Measurements from ENCODE around the gene TMEM184A. TPM values are rescaled to one million over a fixed set of nuclear protein-coding genes. Genes with fewer than 3 reads are reported as not detected.

Gene TMEM184A
- total and polyA plus RNA-seq, 2 of the 13 experiments (the other 11 are each of a cell fraction or from before 2014, with no cell fraction given): 9.5 to 20.4 TPM

GRCh38 chr7:1569833-1570632 is 14.0 kb upstream of the TMEM184A start, which contains the start of gene PSMG3 (continued):
- TF ChIP-seq ZBTB10 (CRISPR knock-in tag; IDR thresholded peaks at IDR 0.05; ENCODE audit: borderline replicate concordance): peak; percentile 100
- no peak for TF ChIP-seq JUNB (CRISPR knock-in tag; IDR thresholded peaks at IDR 0.05; ENCODE audit: borderline replicate concordance)
- TF ChIP-seq RNF2 (conservative IDR thresholded peaks at IDR 0.05; ENCODE audit: low read depth): peak; percentile 63; the same call in 1 of the 2 replicates
- peak; percentile 86; the same call in 1 of the 2 replicates for TF ChIP-seq ZBTB44 (CRISPR knock-in tag; IDR thresholded peaks at IDR 0.05)
- TF ChIP-seq ZNF552 (CRISPR knock-in tag; IDR thresholded peaks at IDR 0.05; ENCODE audit: borderline replicate concordance): no peak; the same call in 1 of the 2 replicates
- TF ChIP-seq ZNF367 (CRISPR knock-in tag; IDR thresholded peaks at IDR 0.05; ENCODE audit: borderline replicate concordance): 0 out of 2 replicates have a peak, but pooled peaks have one; percentile 13
- 0 out of 2 replicates have a peak, but pooled peaks have one; percentile 56 for TF ChIP-seq PAX8 (CRISPR knock-in tag; IDR thresholded peaks at IDR 0.05; ENCODE audit: borderline replicate concordance)
- no peak for TF ChIP-seq TRIM24 (CRISPR knock-in tag; IDR thresholded peaks at IDR 0.05)
- TF ChIP-seq NFRKB (IDR thresholded peaks at IDR 0.05): no peak
- TF ChIP-seq SRSF9 (IDR thresholded peaks at IDR 0.05; ENCODE audit: borderline replicate concordance, insufficient read depth, low read depth, low read length, poor library complexity, severe bottlenecking): no peak
- no peak for TF ChIP-seq RCOR2 (CRISPR knock-in tag; IDR thresholded peaks at IDR 0.05)
- no peak for TF ChIP-seq HIC2 (CRISPR knock-in tag; IDR thresholded peaks at IDR 0.05; ENCODE audit: low read depth)
- peak; percentile 70; the same call in 1 of the 2 replicates for TF ChIP-seq ZNF556 (CRISPR knock-in tag; IDR thresholded peaks at IDR 0.05; ENCODE audit: borderline replicate concordance)
- TF ChIP-seq CBFB (CRISPR knock-in tag; IDR thresholded peaks at IDR 0.05): peak; percentile 83; the same call in 1 of the 2 replicates
- no peak for TF ChIP-seq ZNF136 (CRISPR knock-in tag; IDR thresholded peaks at IDR 0.05; ENCODE audit: low read depth)
- TF ChIP-seq THAP7 (CRISPR knock-in tag; IDR thresholded peaks at IDR 0.05): peak; percentile 42
- no peak; the same call in 1 of the 2 replicates for TF ChIP-seq ZNF205 (CRISPR knock-in tag; IDR thresholded peaks at IDR 0.05)
- TF ChIP-seq NRL (CRISPR knock-in tag; IDR thresholded peaks at IDR 0.05; ENCODE audit: borderline replicate concordance): peak; percentile 32; the same call in 1 of the 2 replicates
- TF ChIP-seq CTCF (CRISPR knock-in tag; IDR thresholded peaks at IDR 0.05): peak; percentile 41
- TF ChIP-seq PHF8 (CRISPR knock-in tag; IDR thresholded peaks at IDR 0.05): peak; percentile 84

Data from HepG2 (cell line).